Measurements from ENCODE around the gene B4GALNT1. TPM values are rescaled to one million over a fixed set of nuclear protein-coding genes. Genes with fewer than 3 reads are reported as not detected.

Gene B4GALNT1
- total and polyA plus RNA-seq, 9 of the 15 experiments (the other 6 are each of a cell fraction or from before 2014, with no cell fraction given), result 1.0 to 32.2 (median 9.8) TPM

DNA sequence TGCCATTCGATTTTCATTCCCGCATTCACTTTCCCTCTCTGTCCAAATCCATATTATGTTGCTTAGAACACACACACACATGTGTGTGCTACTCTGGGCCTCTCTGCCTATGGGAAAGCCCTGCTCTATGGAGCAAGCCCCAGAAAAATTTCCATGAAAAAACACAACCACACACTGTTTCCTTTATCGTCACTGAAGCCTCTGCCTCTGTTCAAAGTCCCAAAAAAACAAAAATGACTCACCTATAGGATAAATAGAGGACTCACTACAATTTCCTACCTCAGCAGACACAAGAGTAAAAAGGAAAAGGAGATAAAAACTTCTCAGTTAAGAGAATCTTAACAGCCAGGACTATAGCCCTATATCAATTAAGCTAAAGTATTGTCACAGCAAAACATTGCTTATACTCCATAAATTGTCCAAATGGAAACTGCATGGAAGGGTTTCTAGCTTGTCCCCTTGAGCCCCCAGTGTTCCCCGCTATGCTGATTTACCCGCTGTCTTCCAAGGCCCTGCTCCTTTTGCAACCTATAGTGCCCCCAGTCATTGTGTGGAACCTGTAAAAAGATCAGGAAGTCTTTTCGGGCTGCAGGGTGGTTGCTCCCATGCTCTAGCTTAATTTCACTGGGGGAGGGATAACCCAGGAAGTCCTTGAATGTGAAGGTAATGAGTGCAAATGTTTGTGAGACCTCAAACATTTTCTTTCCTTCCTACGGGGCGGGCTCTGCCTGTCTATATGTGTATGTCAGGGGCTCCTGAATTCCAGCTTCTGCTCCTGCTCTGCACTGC, 53.1 kb downstream of the B4GALNT1 start:
- no peaks in the 10 kb centered on the region for H3K27me3 ChIP-seq (ENCODE audit: control insufficient read depth in 2 of 2, insufficient read depth in 2 of 2, low read length in 2 of 2)
- no peak overlapping the region for H2AFZ ChIP-seq (ENCODE audit: low read depth, low read length)
- no peak for FAIRE-seq
- no peak overlapping the region for H3K4me3 ChIP-seq
- no peak for TF ChIP-seq NFE2 (IDR thresholded peaks at IDR 0.05; ENCODE audit: low read depth)
- no TSS peak for BruUV-seq (replicated peaks)
- WGBS (ENCODE audit: insufficient coverage, low coverage, missing lambda C conversion rate), result 93% methylated on average over 7 of the region's 8 CpGs
- peaks cover 7% of the 10 kb centered on the region for H3K9me1 ChIP-seq (ENCODE audit: control insufficient read depth, insufficient read depth, low read length)
- no peak overlapping the region for H3K9ac ChIP-seq (ENCODE audit: insufficient read depth in 1 of 2, low read depth in 2 of 2, low read length in 2 of 2)
- H3K27ac ChIP-seq (ENCODE audit: extremely low read depth, low read depth, low read length), result no peak overlapping the region
- no peaks in the 10 kb centered on the region for H3K79me2 ChIP-seq (ENCODE audit: control insufficient read depth, insufficient read depth, low read length)
- no peak for DNase-seq (ENCODE audit: extremely low read depth in 1 of 4, low spot score in 3 of 4)
- no peak overlapping the region for H3K4me2 ChIP-seq (ENCODE audit: insufficient read depth, low read length)
- intact Hi-C loops (cut with micrococcal nuclease) (no loop called here), in situ Hi-C loops (cut with MboI) (no loop called here)
- ChIA-PET CTCF (ENCODE audit: low intra/inter-chr PET ratio) (interaction anchor here (4.6 kb wide), 1 partner anchor 42 kb away, joined by 36 read pairs; no protein-coding TSS in a partner anchor), POLR2A (interaction anchor here (0.6 to 1.4 kb wide), 3 partner anchors 13 to 341 kb away, joined by 3 read pairs; no protein-coding TSS in a partner anchor)
- no peak for ATAC-seq
- H3K9me3 ChIP-seq (replicated peaks; ENCODE audit: control insufficient read depth, insufficient read depth, low read depth, low read length), result no peaks in the 10 kb centered on the region
- H3K4me1 ChIP-seq (replicated peaks in 1 of 2; ENCODE audit: control insufficient read depth in 2 of 2, insufficient read depth in 2 of 2, low read length in 2 of 2), result no peaks in the 10 kb centered on the region; a peak in 2 of 5 replicates
- peaks cover 3% of the 10 kb centered on the region; the same call in 1 of the 2 replicates for H4K20me1 ChIP-seq (replicated peaks; ENCODE audit: control insufficient read depth, insufficient read depth, low read length)
- H3K36me3 ChIP-seq (ENCODE audit: control insufficient read depth, insufficient read depth, low read length), result peaks cover 93% of the 10 kb centered on the region

- Histone ChIP-seq H3K79me2 (ENCODE audit: control insufficient read depth, insufficient read depth, low read length) (no peaks in the 10 kb centered on the region), H2AFZ (ENCODE audit: low read depth, low read length) (no peak overlapping the region), H3K9me1 (ENCODE audit: control insufficient read depth, insufficient read depth, low read length) (peaks cover 7% of the 10 kb centered on the region), H3K36me3 (ENCODE audit: control insufficient read depth, insufficient read depth, low read length) (peaks cover 87% of the 10 kb centered on the region), H3K4me1 (replicated peaks in 1 of 2; ENCODE audit: control insufficient read depth in 2 of 2, insufficient read depth in 2 of 2, low read length in 2 of 2) (no peaks in the 10 kb centered on the region; a peak in 2 of 5 replicates), H3K9me3 (replicated peaks; ENCODE audit: control insufficient read depth, insufficient read depth, low read depth, low read length) (no peaks in the 10 kb centered on the region), H3K27me3 (ENCODE audit: control insufficient read depth in 2 of 2, insufficient read depth in 2 of 2, low read length in 2 of 2) (no peaks in the 10 kb centered on the region), H3K4me2 (ENCODE audit: insufficient read depth, low read length) (no peak overlapping the region), H3K27ac (ENCODE audit: extremely low read depth, low read depth, low read length) (no peak overlapping the region), H3K9ac (ENCODE audit: insufficient read depth in 1 of 2, low read depth in 2 of 2, low read length in 2 of 2) (no peak overlapping the region), H4K20me1 (replicated peaks; ENCODE audit: control insufficient read depth, insufficient read depth, low read length) (peaks cover 3% of the 10 kb centered on the region; the same call in 1 of the 2 replicates), H3K4me3 (no peak overlapping the region)
- intact Hi-C loops (cut with micrococcal nuclease) (no loop called here), in situ Hi-C loops (cut with MboI) (no loop called here)
- DNase-seq (ENCODE audit: extremely low read depth in 1 of 4, low spot score in 3 of 4), result no peak
- no peak for FAIRE-seq
- WGBS (ENCODE audit: insufficient coverage, low coverage, missing lambda C conversion rate), result 86% methylated on average over 2 of the region's 2 CpGs
- no peak for ATAC-seq
- ChIA-PET POLR2A (interaction anchor here (0.6 kb wide), 1 partner anchor 340 kb away, joined by 3 read pairs; no protein-coding TSS in a partner anchor), CTCF (ENCODE audit: low intra/inter-chr PET ratio) (no interaction called here)
- no TSS peak for BruUV-seq (replicated peaks)
- TF ChIP-seq CREB3L1 (IDR thresholded peaks at IDR 0.05; ENCODE audit: borderline replicate concordance, low read depth), result no peak
- TF ChIP-seq ELF2 (CRISPR knock-in tag; IDR thresholded peaks at IDR 0.05), result no peak
- no peak for TF ChIP-seq POLR3G (IDR thresholded peaks at IDR 0.05; ENCODE audit: extremely low read depth, insufficient read length, insufficient replicate concordance)
- no peak for TF ChIP-seq CBFB (CRISPR knock-in tag; IDR thresholded peaks at IDR 0.05)
- no peak for TF ChIP-seq ERF (CRISPR knock-in tag; IDR thresholded peaks at IDR 0.05)
Measured at GRCh38 chr12:57579011-57579410, 54.0 kb downstream of the B4GALNT1 start.
